GM12873 (cell line): Measurements from ENCODE around the gene EFCAB6.

ENCODE experiments used
- TF ChIP-seq, protein P1 (sequence below): IDR thresholded peaks from 2 replicates; pipeline ENCODE4 v1.5.1; 2012; ENCODE audit warnings: low read depth, mild to moderate bottlenecking, moderate library complexity, low read length, control low read depth; ENCODE audit not compliant: insufficient read depth; ENCODE audit errors: missing control alignments

EFCAB6 gene

GRCh38 chr22:43792905-43793304, 19.2 kb downstream of the EFCAB6 start:
- TF ChIP-seq, protein P1, sequence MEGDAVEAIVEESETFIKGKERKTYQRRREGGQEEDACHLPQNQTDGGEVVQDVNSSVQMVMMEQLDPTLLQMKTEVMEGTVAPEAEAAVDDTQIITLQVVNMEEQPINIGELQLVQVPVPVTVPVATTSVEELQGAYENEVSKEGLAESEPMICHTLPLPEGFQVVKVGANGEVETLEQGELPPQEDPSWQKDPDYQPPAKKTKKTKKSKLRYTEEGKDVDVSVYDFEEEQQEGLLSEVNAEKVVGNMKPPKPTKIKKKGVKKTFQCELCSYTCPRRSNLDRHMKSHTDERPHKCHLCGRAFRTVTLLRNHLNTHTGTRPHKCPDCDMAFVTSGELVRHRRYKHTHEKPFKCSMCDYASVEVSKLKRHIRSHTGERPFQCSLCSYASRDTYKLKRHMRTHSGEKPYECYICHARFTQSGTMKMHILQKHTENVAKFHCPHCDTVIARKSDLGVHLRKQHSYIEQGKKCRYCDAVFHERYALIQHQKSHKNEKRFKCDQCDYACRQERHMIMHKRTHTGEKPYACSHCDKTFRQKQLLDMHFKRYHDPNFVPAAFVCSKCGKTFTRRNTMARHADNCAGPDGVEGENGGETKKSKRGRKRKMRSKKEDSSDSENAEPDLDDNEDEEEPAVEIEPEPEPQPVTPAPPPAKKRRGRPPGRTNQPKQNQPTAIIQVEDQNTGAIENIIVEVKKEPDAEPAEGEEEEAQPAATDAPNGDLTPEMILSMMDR: no peak

GRCh38 chr22:43789452-43789851, 22.7 kb downstream of the EFCAB6 start:
- TF ChIP-seq, protein P1: no peak

DNA sequence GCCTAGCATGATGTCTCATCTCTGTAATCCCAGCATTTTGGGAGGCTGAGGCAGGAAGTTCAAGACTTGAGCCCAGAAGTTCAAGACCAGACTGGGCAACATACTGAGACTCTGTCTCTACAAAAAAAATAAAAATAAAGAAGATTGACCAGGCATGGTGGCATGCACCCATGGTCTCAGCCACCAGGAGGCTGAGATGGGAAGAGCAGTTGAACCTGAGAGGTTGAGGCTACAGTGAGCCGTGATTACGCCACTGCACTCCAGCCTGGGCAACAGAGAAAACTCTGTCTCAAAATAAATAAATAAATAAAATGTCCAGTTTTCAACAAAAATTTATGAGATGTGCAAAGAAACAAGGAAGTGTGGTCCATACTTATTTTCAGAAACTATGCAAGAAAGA, 28.3 kb downstream of the EFCAB6 start:
- TF ChIP-seq, protein P1: peak; percentile 27

DNA sequence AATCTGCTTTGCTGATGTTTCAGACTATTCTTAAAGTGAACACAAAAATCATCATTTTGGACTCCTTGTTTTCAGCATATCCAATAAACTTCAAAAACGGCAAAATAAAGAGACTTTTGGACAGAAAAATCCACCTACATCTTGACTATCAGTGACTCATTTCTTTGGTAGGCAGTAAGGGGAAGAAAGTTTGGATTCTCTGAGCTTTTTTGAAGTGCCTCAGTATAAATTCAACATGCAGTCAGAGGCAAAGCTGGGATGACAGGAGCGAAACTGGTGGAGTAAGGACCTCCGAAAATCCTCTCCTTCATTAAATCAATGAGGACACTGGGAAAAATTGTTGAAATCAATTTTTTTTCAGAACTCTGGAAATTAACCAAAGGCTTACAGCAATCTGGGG, 29.7 kb downstream of the EFCAB6 start:
- TF ChIP-seq, protein P1: no peak

DNA sequence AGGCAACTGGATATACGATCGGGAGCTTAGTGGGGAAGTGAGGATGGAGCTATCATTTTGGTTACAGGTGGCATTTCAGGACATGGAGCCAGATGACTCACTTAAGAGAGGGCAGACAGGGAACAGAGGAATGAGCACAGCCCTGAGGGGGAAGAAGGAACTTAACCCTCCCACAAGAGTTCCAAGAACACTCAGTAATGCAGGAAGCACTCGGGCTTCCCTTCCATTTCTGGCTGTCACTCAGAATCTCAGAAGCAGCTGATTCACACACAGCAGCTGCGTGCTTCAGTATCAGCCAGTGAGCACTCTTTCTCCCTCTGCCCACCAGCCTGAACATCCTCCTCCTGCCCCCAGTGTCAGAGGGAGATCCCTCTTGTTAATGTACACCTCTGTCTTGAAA, 34.8 kb downstream of the EFCAB6 start:
- TF ChIP-seq, protein P1: no peak

- TF ChIP-seq, protein P1: no peak
These were observed 35.9 kb downstream of the EFCAB6 start for GRCh38 chr22:43776081-43776670.

DNA sequence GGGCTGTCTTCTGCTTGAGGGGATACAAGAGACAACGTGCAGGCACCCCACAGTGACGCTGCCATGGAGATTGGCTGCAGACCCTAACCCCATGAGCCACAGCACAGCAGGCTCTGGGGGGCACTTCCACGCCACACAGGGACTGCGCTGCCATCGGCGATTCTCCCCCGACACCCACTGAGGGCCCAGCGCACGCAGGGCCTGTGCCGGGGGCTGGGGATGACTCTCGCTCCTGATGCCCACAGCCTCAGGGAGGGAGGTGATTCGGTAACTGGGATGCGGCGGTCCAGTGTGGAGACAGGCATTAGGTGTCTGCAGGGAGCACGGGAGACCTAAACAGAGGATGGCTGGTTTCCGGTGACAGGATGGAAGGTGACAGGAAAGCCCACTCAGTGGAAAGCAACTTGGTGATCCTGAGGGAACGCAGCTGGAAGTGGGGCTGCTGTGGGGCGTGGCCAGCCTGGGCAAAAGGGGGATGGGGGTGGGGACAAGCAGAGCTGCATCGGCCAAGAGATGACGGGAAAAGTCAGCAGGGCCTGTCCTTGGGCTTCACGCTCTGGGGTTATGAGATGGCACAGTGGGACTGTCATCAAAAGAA, 37.7 kb downstream of the EFCAB6 start:
- TF ChIP-seq, protein P1: no peak
